ENCODE data around the gene METRNL. TPM values are rescaled to one million over a fixed set of nuclear protein-coding genes. Genes with fewer than 3 reads are reported as not detected.
"Not testable (repeated sequence)": the region's sequence is repeated elsewhere in the genome, so short reads cannot be mapped to it uniquely, and the experiment has no call there.

The METRNL gene, protein sequence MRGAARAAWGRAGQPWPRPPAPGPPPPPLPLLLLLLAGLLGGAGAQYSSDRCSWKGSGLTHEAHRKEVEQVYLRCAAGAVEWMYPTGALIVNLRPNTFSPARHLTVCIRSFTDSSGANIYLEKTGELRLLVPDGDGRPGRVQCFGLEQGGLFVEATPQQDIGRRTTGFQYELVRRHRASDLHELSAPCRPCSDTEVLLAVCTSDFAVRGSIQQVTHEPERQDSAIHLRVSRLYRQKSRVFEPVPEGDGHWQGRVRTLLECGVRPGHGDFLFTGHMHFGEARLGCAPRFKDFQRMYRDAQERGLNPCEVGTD
- 10 to 100 TPM; 42.9 to 49.9 TPM for total RNA-seq

DNA sequence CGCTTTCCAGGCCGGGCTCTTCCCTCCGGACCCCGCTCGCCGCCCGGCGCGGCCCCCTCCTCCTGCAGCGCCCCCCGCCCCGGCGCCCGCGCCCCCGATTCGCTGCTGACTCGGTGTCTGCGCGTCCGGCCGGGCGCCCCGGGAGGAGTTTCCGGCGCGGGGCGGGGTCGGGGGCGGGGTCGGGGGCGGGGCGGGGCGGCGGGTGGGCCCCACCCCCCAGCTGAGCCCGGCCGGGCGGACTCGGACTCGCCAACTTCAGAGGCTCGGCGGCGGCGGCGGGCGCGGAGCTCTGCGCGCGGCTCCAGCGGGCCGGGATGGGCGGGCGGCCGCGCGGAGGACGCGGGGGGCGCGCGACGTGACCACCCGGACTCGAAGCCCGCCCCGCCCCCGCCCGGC lies at the start of gene METRNL:
Gene METRNL, plus strand, starts transcription at position 258 of the 396 bp plus-strand sequence. CDS start 207 bp downstream, outside the sequence.
- Mint-ChIP-seq H3K36me3 (peaks cover 16% of the 10 kb centered on the region), H3K9me3 (ENCODE audit: low read depth) (no peaks in the 10 kb centered on the region), H3K27me3 (peaks cover 25% of the 10 kb centered on the region), H3K4me3 (peak within 1 kb of the TSS; percentile 33), H3K27ac (no peak within 1 kb of the TSS), H3K4me1 (peaks cover 33% of the 10 kb centered on the region)
- CTCF ChIA-PET, result interaction anchor here (1.1 kb wide), 1 partner anchor 121 kb away, joined by 6 read pairs; no protein-coding TSS in a partner anchor
- peak; percentile 78 for DNase-seq
- ATAC-seq, result peak; percentile 50

DNA sequence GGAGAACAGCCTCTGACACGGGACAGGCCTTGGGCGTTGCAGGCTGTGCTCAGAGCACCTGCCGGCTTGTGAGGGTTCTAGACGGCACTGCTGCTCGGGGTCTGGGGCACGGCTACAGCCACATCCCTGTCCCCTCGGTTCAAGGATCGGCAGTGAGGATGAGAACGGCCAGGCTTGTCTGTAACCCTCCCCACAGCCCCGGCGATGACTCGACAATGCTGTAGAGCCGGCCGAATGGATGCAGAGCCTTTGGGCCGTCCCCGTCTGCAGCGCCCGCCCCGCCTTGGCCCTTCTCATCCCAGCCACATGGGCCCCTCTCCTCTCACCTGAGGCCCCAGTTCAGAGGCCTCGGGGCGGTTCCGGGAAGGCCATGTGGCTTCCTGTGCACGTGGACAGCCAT lies 49.0 kb upstream of the METRNL start:
- Mint-ChIP-seq H3K27me3 (no peaks in the 10 kb centered on the region), H3K4me1 (peaks cover 22% of the 10 kb centered on the region), H3K9me3 (ENCODE audit: low read depth) (no peaks in the 10 kb centered on the region), H3K36me3 (peaks cover 28% of the 10 kb centered on the region), H3K4me3 (no peak overlapping the region), H3K27ac (no peak overlapping the region)
- CTCF ChIA-PET, result no interaction called here
- ATAC-seq, result no peak
- no peak for DNase-seq

DNA sequence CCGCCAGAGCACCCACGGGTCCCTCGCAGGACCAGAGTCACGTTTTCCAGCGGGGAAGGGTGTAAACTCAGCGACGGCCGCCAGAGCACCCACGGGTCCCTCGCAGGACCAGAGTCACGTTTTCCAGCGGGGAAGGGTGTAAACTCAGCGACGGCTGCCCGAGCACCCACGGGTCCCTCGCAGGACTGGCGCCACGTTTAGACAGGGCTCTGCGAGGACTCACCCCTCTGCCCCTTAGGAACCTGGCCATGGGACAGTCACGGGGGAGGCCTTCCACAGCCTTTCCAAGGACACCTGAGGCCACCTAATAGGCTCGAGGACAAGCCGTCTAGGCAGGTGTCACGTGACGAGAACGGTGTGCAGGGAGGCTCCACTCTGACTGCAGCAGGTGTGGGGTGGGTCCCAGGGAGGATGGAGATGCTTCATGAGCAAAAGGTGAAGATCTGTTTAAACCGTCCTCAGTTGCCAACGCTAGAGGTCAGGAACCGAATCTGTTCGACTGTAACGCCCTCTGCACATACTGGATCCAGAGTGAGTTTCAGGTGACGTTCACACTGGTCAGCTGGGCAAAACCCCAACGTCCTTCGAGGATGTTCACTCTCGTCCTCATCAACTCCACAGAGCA lies 48.0 kb upstream of the METRNL start:
- Mint-ChIP-seq H3K27ac (no peak overlapping the region), H3K36me3 (peaks cover 30% of the 10 kb centered on the region), H3K4me1 (peaks cover 12% of the 10 kb centered on the region), H3K4me3 (no peak overlapping the region), H3K9me3 (ENCODE audit: low read depth) (no peaks in the 10 kb centered on the region), H3K27me3 (no peaks in the 10 kb centered on the region)
- CTCF ChIA-PET, result no interaction called here
- no peak for ATAC-seq
- no peak for DNase-seq

DNA sequence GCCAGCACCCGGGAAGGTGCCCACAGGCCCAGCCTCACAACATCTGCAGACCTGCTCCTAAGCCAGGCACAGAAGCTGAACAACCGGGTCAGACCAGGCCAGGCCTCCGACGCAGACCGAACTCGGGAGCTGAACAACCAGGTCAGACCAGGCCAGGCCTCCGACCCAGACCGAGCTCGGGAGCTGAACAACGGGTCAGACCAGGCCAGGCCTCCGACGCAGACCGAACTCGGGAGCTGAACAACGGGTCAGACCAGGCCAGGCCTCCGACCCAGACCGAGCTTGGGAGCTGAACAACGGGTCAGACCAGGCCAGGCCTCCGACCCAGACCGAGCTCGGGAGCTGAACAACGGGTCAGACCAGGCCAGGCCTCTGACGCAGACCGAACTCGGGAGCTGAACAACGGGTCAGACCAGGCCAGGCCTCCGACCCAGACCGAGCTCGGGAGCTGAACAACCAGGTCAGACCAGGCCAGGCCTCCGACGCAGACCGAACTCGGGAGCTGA lies 47.4 kb upstream of the METRNL start:
- H3K27ac Mint-ChIP-seq; H3K27me3 Mint-ChIP-seq; H3K9me3 Mint-ChIP-seq (ENCODE audit: low read depth); H3K4me1 Mint-ChIP-seq; H3K4me3 Mint-ChIP-seq; ATAC-seq; DNase-seq; CTCF ChIA-PET: not testable (repeated sequence)
- peaks cover 30% of the 10 kb centered on the region for H3K36me3 Mint-ChIP-seq

DNA sequence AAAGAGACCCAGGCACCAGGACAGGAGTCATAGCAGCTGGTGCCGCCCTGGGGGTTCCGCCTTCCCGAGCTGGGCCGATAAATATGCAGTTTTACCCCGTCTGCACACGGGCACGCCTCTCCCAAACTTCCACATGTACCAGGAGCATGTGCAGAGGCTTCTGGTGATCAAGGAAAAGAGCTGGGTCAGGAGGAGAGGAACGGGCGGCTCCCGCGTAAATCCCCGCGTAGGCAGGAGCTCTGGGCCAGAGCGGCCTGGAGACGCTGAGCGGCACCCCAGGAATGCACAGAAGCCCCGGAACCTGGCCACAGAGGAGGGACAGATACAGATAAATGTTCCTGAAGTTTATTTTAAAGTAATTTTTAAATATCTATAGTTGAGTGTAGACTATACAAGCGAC lies 46.6 kb upstream of the METRNL start:
- Mint-ChIP-seq H3K4me3 (no peak overlapping the region), H3K4me1 (peaks cover 3% of the 10 kb centered on the region), H3K27ac (no peak overlapping the region), H3K27me3 (no peaks in the 10 kb centered on the region), H3K9me3 (ENCODE audit: low read depth) (no peaks in the 10 kb centered on the region), H3K36me3 (peaks cover 28% of the 10 kb centered on the region)
- DNase-seq (no peak), ATAC-seq (no peak)
- CTCF ChIA-PET, result no interaction called here

DNA sequence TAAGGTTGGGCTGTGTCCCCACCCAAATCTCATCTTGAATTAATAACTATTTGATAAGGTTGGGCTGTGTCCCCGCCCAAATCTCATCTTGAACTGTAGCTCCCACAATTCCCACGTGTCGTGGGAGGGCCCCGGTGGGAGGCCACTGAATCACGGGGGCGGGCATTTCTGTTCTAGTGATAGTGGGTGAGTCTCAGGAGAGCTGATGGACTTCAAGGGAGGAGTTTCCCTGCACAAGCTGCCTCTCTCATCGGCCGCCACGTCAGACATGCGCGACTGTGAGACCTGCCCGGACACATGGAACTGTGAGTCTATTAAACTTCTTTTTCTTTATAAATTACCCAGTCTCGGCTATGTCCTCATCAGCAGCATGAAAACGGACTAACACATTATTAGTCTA lies 44.9 kb upstream of the METRNL start:
- Mint-ChIP-seq H3K36me3 (peaks cover 29% of the 10 kb centered on the region), H3K4me3 (no peak overlapping the region)
- DNase-seq, result no peak

DNA sequence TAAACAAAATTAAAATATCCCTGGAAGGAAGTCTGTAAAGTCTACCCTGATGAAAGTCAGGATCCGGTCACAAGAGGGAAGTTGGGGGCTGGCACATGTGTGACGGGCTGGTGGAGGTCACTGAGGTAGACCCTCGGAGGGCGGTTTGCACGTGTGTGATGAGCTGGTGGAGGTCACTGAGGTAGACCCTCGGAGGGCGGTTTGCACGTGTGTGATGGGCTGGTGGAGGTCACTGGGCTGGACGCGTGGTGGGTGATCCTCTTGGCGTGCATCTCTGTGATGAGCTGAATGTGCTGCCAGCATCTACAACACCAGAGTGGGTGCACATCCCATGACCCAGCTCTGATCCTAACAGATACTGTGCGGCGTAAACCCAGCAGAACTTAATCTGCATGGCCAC lies 43.7 kb upstream of the METRNL start:
- DNase-seq (no peak), ATAC-seq (no peak)
- Mint-ChIP-seq H3K27me3 (no peaks in the 10 kb centered on the region), H3K4me3 (no peak overlapping the region), H3K36me3 (peaks cover 38% of the 10 kb centered on the region), H3K9me3 (ENCODE audit: low read depth) (no peaks in the 10 kb centered on the region), H3K4me1 (no peaks in the 10 kb centered on the region), H3K27ac (no peak overlapping the region)
- CTCF ChIA-PET, result interaction anchor here (0.6 kb wide), 1 partner anchor 9 kb away, joined by 3 read pairs; no protein-coding TSS in a partner anchor

More for the DNA sequence above, 44.9 kb upstream of the METRNL start:
- Mint-ChIP-seq H3K27ac (no peak overlapping the region), H3K4me1 (no peaks in the 10 kb centered on the region), H3K27me3 (no peaks in the 10 kb centered on the region), H3K9me3 (ENCODE audit: low read depth) (no peaks in the 10 kb centered on the region)
- CTCF ChIA-PET, result no interaction called here
- no peak for ATAC-seq

DNA sequence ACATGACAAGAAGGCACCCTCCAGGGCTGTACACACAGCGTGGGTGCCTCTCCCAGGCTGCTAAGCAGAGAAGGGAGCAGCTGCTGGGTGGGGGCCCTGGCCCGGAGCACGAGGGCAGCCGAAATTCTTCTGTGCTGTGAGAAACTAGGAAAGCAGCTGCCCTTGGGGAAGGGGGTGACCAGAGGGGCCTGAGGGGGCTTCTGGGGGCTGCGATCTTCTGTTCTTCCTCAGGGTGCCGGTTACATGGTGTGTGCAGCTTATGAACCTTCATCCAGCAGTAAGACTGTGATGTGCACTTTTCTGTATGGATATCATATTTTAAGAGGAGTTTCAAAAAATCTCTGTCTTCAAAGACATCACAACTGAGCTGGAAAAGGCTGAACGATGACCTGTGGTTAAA lies 43.2 kb upstream of the METRNL start:
- H3K36me3 Mint-ChIP-seq, result peaks cover 41% of the 10 kb centered on the region
- CTCF ChIA-PET, result interaction anchor here (0.6 kb wide), 1 partner anchor 9 kb away, joined by 3 read pairs; no protein-coding TSS in a partner anchor
- no peak overlapping the region for H3K4me3 Mint-ChIP-seq
- H3K27me3 Mint-ChIP-seq, result no peaks in the 10 kb centered on the region
- peaks cover 1% of the 10 kb centered on the region for H3K4me1 Mint-ChIP-seq
- peaks cover 3% of the 10 kb centered on the region for H3K9me3 Mint-ChIP-seq (ENCODE audit: low read depth)
- no peak overlapping the region for H3K27ac Mint-ChIP-seq
- no peak for DNase-seq
- ATAC-seq, result no peak

DNA sequence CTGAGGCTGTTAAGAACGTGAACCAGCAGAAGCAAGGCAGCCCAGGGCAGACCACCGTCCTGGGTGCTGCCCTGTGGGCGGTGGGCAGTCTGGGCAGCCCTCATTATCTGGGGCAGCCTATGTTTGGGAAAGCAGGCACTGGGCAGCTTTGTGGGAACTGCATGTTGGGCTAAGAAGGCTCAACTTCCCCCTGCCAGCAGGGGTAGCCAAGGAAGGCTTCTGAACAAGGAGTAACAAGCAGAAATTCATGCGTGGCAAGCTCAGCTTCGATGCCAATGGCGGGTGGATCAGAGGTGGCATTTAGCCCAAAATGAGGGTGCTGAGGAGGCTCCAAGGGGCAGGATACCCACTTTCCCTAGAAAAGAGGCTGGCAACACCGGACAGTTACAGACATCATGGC lies 42.7 kb upstream of the METRNL start:
- ATAC-seq (no peak), DNase-seq (no peak)
- Mint-ChIP-seq H3K4me3 (no peak overlapping the region), H3K36me3 (peaks cover 43% of the 10 kb centered on the region), H3K27me3 (no peaks in the 10 kb centered on the region), H3K4me1 (peaks cover 1% of the 10 kb centered on the region), H3K27ac (no peak overlapping the region), H3K9me3 (ENCODE audit: low read depth) (peaks cover 8% of the 10 kb centered on the region)
- CTCF ChIA-PET, result no interaction called here

DNA sequence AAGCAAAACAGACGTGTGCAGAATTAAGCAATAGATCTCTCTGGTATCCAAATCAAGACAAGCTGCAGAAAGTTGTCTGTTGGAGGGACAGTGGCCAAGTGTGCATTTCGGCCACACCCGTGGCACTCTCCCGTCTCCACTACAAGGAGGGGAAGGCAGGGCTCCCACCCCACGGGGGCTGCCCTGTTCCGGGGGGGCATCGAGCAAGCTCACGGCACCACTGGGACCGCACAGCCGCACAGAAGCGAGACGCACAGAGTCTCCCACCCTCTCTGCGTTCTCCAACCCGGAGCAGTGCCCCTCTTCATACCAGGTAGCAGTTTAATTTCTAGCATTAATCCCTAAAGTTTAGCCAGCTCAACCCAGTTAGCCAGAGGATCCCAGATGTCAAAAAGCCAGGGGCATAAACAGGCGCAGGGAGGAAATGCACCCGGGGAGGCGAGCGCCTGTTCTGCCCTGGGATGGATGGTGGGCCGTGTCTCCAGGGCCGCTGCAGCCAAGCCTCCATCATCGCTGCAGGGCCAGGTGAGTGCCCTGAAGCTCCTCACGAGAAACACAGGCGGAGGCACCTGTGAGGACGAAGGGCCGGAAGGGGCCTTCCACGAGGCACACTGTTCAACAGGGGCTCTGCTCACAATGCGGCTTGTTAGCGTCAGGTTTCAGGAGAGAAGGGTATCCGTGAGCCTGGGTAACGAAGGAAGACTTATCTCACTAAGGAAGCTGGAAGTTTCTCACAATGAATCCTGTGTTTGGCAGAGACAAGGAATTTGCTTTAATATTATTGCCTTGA lies 42.1 kb upstream of the METRNL start:
- CTCF ChIA-PET, result no interaction called here
- peaks cover 46% of the 10 kb centered on the region for H3K36me3 Mint-ChIP-seq
- H3K4me1 Mint-ChIP-seq, result peaks cover 1% of the 10 kb centered on the region
- H3K9me3 Mint-ChIP-seq (ENCODE audit: low read depth), result peaks cover 10% of the 10 kb centered on the region
- H3K27me3 Mint-ChIP-seq, result no peaks in the 10 kb centered on the region
- no peak overlapping the region for H3K4me3 Mint-ChIP-seq
- no peak for ATAC-seq
- no peak overlapping the region for H3K27ac Mint-ChIP-seq
- no peak for DNase-seq

DNA sequence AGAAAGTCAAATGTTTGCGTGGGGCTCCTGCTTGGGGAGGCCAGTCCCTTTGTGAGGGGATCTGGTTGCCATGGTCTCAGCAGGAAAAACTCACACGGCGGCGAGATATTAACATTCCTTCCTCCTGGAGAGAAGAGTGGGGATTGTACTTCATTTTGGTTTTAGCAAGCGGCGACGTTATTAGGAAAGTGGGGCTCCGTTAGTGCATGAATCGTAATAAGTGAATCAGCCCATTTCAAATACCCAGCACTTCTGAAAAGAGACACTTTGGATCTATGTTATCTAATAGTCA lies 41.6 kb upstream of the METRNL start:
- H3K27me3 Mint-ChIP-seq, result no peaks in the 10 kb centered on the region
- peaks cover 48% of the 10 kb centered on the region for H3K36me3 Mint-ChIP-seq
- no peak overlapping the region for H3K4me3 Mint-ChIP-seq
- H3K9me3 Mint-ChIP-seq (ENCODE audit: low read depth), result peaks cover 15% of the 10 kb centered on the region
- H3K27ac Mint-ChIP-seq, result no peak overlapping the region
- DNase-seq (no peak), ATAC-seq (no peak)
- H3K4me1 Mint-ChIP-seq, result peaks cover 4% of the 10 kb centered on the region
- CTCF ChIA-PET, result no interaction called here

DNA sequence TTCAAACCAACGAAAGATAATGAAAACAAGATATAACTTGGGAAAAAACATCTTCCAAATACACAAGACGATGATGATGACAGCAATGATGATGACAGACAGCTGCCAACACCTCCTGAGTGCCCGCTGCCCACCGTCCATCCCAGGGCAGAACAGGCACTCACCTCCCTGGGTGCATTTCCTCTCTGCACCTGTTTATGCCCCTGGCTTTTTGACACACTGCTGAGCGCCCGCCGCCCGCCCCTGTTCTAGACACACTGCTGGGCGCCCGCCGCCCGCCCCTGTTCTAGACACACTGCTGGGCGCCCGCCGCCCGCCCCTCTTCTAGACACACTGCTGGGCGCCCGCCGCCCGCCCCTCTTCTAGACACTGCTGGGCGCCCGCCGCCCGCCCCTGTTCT lies 40.4 kb upstream of the METRNL start:
- CTCF ChIA-PET, H3K27ac Mint-ChIP-seq, H3K27me3 Mint-ChIP-seq, H3K4me3 Mint-ChIP-seq, ATAC-seq, DNase-seq: not testable (repeated sequence)
- Mint-ChIP-seq H3K4me1 (peaks cover 14% of the 10 kb centered on the region), H3K9me3 (ENCODE audit: low read depth) (peaks cover 24% of the 10 kb centered on the region), H3K36me3 (peaks cover 59% of the 10 kb centered on the region)

DNA sequence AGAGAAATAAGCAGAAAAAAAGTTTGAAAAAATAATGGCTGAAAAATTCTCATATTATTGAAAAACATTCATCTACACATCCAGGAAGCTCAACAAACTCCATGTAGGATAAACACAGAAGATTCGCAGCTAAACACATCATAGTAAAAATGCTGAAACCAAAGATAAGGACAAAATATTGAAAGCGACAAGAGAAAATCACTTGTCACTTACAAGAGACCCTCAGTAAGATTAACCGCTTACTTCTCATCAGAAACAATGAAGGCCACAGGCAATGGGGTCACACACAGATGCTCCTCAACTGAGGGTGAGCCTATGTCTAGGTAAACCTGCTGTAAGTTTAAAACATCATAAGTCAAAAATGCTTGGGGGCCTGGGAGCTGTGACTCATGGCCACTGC lies 38.1 kb upstream of the METRNL start:
- no peak for ATAC-seq

More for the DNA sequence above, 38.1 kb upstream of the METRNL start:
- H3K27me3 Mint-ChIP-seq, result no peaks in the 10 kb centered on the region
- peaks cover 24% of the 10 kb centered on the region for H3K4me1 Mint-ChIP-seq
- H3K9me3 Mint-ChIP-seq (ENCODE audit: low read depth), result peaks cover 24% of the 10 kb centered on the region
- no peak for DNase-seq
- no peak overlapping the region for H3K4me3 Mint-ChIP-seq
- no peak overlapping the region for H3K27ac Mint-ChIP-seq
- CTCF ChIA-PET, result interaction anchor here (1.3 kb wide), 1 partner anchor 259 kb away, joined by 4 read pairs; no protein-coding TSS in a partner anchor
- H3K36me3 Mint-ChIP-seq, result peaks cover 59% of the 10 kb centered on the region

Data from activated CD8-positive, alpha-beta memory T cell treated with anti-CD3 and anti-CD28 coated beads, Interleukin-2, amount 10 ng/mL, durations not matched to agents 7 days and 5 days (primary cell).